ENCODE results near the gene POLR2M. TPM values are rescaled to one million over a fixed set of nuclear protein-coding genes. Genes with fewer than 3 reads are reported as not detected.

The POLR2M gene
- total and polyA plus RNA-seq, 2 donors (not counting 3 experiments of a cell fraction or from before 2014, with no cell fraction given): 38.4 to 42.5 TPM

DNA sequence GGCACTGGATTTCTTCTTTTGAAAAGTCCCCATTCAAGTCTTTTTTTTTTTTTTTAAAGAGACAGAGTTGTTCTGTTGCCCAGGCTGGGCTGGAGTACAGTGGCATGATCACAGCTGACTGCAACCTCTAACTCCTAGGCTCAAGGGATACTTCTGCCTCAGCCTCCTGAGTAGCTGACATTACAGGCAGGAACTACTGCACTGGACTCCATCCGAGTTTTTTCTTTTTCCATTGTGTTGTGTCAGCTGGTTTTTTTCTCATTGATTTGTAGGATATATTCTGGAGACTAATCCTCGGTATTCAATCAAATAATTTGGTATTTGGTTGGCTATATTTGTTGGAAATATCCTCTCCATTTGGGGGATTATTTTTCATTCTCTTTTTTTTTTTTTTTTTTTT is 11.8 kb downstream of the POLR2M start:
- CTCF ChIA-PET: interaction anchor here (1.7 kb wide), 1 partner anchor 14 kb away, joined by 9 read pairs; no protein-coding TSS in a partner anchor
- no TSS peak for BruUV-seq (replicated peaks)

DNA sequence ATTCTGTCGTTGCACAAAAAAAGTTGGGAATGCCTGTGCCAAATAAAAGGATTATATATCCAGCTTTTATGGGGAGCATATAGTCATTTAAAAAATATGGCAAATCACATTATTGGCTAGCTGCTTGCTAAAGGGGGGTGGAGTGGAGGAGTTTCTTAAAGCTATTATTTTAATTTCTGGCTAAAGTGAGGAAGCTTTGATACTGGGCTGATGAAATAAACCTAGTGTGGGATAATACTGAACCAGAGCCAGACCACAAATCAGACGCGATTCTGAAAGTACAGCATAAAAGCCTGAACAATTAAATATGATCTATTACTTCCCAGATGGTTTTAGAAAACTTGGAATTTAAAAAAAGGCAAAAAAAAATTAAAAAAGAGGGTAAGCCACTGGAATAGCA is 14.4 kb downstream of the POLR2M start:
- ChIA-PET CTCF (interaction anchor here (0.9 to 5.1 kb wide), 5 partner anchors 11 to 346 kb away, joined by 3 to 41 read pairs (median 3); no protein-coding TSS in a partner anchor), POLR2A (no interaction called here)
- TF ChIP-seq POLR2AphosphoS5 (IDR thresholded peaks at IDR 0.05; ENCODE audit: insufficient read depth, low read depth, low read length) (no peak), POLR2A (IDR thresholded peaks at IDR 0.05; ENCODE audit: low read depth, low read length) (no peak), MYC (IDR thresholded peaks at IDR 0.05; ENCODE audit: low read depth, low read length) (no peak), FOS (IDR thresholded peaks at IDR 0.05; ENCODE audit: borderline replicate concordance, insufficient read depth, low read length) (no peak), GATA2 (IDR thresholded peaks at IDR 0.05; ENCODE audit: insufficient read depth, insufficient read length, low read depth, low read length) (no peak), EZH2 (IDR thresholded peaks at IDR 0.05; ENCODE audit: borderline replicate concordance, low read depth, low read length, severe bottlenecking) (no peak), JUN (IDR thresholded peaks at IDR 0.05; ENCODE audit: borderline replicate concordance, insufficient read depth, insufficient read length, low read depth) (no peak)
- TF ChIP-seq, protein P1, sequence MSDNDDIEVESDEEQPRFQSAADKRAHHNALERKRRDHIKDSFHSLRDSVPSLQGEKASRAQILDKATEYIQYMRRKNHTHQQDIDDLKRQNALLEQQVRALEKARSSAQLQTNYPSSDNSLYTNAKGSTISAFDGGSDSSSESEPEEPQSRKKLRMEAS (IDR thresholded peaks at IDR 0.05; ENCODE audit: insufficient read depth, insufficient read length): no peak
- TF ChIP-seq, protein P2, sequence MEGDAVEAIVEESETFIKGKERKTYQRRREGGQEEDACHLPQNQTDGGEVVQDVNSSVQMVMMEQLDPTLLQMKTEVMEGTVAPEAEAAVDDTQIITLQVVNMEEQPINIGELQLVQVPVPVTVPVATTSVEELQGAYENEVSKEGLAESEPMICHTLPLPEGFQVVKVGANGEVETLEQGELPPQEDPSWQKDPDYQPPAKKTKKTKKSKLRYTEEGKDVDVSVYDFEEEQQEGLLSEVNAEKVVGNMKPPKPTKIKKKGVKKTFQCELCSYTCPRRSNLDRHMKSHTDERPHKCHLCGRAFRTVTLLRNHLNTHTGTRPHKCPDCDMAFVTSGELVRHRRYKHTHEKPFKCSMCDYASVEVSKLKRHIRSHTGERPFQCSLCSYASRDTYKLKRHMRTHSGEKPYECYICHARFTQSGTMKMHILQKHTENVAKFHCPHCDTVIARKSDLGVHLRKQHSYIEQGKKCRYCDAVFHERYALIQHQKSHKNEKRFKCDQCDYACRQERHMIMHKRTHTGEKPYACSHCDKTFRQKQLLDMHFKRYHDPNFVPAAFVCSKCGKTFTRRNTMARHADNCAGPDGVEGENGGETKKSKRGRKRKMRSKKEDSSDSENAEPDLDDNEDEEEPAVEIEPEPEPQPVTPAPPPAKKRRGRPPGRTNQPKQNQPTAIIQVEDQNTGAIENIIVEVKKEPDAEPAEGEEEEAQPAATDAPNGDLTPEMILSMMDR (IDR thresholded peaks at IDR 0.05; ENCODE audit: extremely low read depth in 1 of 2, insufficient read depth in 1 of 2, low read depth in 1 of 2, low read length in 2 of 2): no peak
- Histone ChIP-seq H3K9me3 (replicated peaks; ENCODE audit: control insufficient read depth, insufficient read depth, low read length) (no peaks in the 10 kb centered on the region), H3K79me2 (ENCODE audit: control insufficient read depth, insufficient read depth, low read length) (no peaks in the 10 kb centered on the region), H3K9me1 (replicated peaks; ENCODE audit: control insufficient read depth, extremely low read depth, insufficient read depth, low read length) (no peaks in the 10 kb centered on the region), H3K4me3 (replicated peaks in 1 of 3; ENCODE audit: insufficient read depth in 1 of 3, low read depth in 1 of 3, low read length in 3 of 3) (no peak overlapping the region), H2AFZ (ENCODE audit: low read depth, low read length) (no peak overlapping the region), H3K4me1 (ENCODE audit: control insufficient read depth, extremely low read depth, insufficient read depth, low read length) (no peaks in the 10 kb centered on the region), H3K9ac (replicated peaks; ENCODE audit: extremely low read depth, insufficient read depth, low read length) (no peak overlapping the region), H3K27ac (ENCODE audit: insufficient read depth, low read depth, low read length) (no peak overlapping the region), H3K4me2 (ENCODE audit: insufficient read depth, low read length) (no peak overlapping the region), H3K36me3 (ENCODE audit: control insufficient read depth in 2 of 2, extremely low read depth in 1 of 2, insufficient read depth in 2 of 2, low read length in 2 of 2) (peaks cover 0 to 2% of the 10 kb centered on the region in 2 experiments), H3K27me3 (ENCODE audit: control insufficient read depth in 2 of 2, insufficient read depth in 2 of 2, low read length in 2 of 2) (no peaks in the 10 kb centered on the region), H4K20me1 (replicated peaks; ENCODE audit: control insufficient read depth, extremely low read depth, insufficient read depth, low read length) (no peaks in the 10 kb centered on the region)
- BruUV-seq (replicated peaks): no TSS peak
- dilution Hi-C loops (cut with MboI; ENCODE audit: extremely low pct_ligation_motif_present, low sequenced_read_pairs): no loop called here
- intact Hi-C loops (cut with micrococcal nuclease): no loop called here
- DNase-seq (ENCODE audit: low read depth, low spot score) (no peak), FAIRE-seq (no peak)

More for the DNA sequence above, 11.8 kb downstream of the POLR2M start:
- FAIRE-seq (no peak), DNase-seq (ENCODE audit: low read depth, low spot score) (no peak)
- H3K79me2 ChIP-seq (ENCODE audit: control insufficient read depth, insufficient read depth, low read length): no peaks in the 10 kb centered on the region
- no peaks in the 10 kb centered on the region for H3K4me1 ChIP-seq (ENCODE audit: control insufficient read depth, extremely low read depth, insufficient read depth, low read length)
- no peak overlapping the region for H3K27ac ChIP-seq (ENCODE audit: insufficient read depth, low read depth, low read length)
- no peak overlapping the region for H3K4me3 ChIP-seq (replicated peaks in 1 of 3; ENCODE audit: insufficient read depth in 1 of 3, low read depth in 1 of 3, low read length in 3 of 3)
- no peaks in the 10 kb centered on the region for H3K9me3 ChIP-seq (replicated peaks; ENCODE audit: control insufficient read depth, insufficient read depth, low read length)
- no peak overlapping the region for H3K4me2 ChIP-seq (ENCODE audit: insufficient read depth, low read length)
- peaks cover 3 to 9% of the 10 kb centered on the region in 2 experiments for H3K36me3 ChIP-seq (ENCODE audit: control insufficient read depth in 2 of 2, extremely low read depth in 1 of 2, insufficient read depth in 2 of 2, low read length in 2 of 2)
- no peak overlapping the region for H2AFZ ChIP-seq (ENCODE audit: low read depth, low read length)
- dilution Hi-C loops (cut with MboI; ENCODE audit: extremely low pct_ligation_motif_present, low sequenced_read_pairs) (no loop called here), intact Hi-C loops (cut with micrococcal nuclease) (no loop called here)
- no peaks in the 10 kb centered on the region for H3K27me3 ChIP-seq (ENCODE audit: control insufficient read depth in 2 of 2, insufficient read depth in 2 of 2, low read length in 2 of 2)
- POLR2A ChIA-PET: interaction anchor here (0.9 kb wide), 1 partner anchor 11 kb away, joined by 3 read pairs; no protein-coding TSS in a partner anchor
- H3K9ac ChIP-seq (replicated peaks; ENCODE audit: extremely low read depth, insufficient read depth, low read length): no peak overlapping the region
- TF ChIP-seq POLR2AphosphoS5 (IDR thresholded peaks at IDR 0.05; ENCODE audit: insufficient read depth, low read depth, low read length) (no peak), FOS (IDR thresholded peaks at IDR 0.05; ENCODE audit: borderline replicate concordance, insufficient read depth, low read length) (no peak), POLR2A (IDR thresholded peaks at IDR 0.05; ENCODE audit: low read depth, low read length) (no peak)
- TF ChIP-seq, protein P2 (IDR thresholded peaks at IDR 0.05; ENCODE audit: extremely low read depth in 1 of 2, insufficient read depth in 1 of 2, low read depth in 1 of 2, low read length in 2 of 2): no peak
- H4K20me1 ChIP-seq (replicated peaks; ENCODE audit: control insufficient read depth, extremely low read depth, insufficient read depth, low read length): no peaks in the 10 kb centered on the region
- no peaks in the 10 kb centered on the region for H3K9me1 ChIP-seq (replicated peaks; ENCODE audit: control insufficient read depth, extremely low read depth, insufficient read depth, low read length)
